Activated CD8-positive, alpha-beta memory T cell treated with anti-CD3 and anti-CD28 coated beads for 48 hours (primary cell): ENCODE results near the gene CCNYL1.
"Not testable (repeated sequence)": the region's sequence is repeated elsewhere in the genome, so short reads cannot be mapped to it uniquely, and the experiment has no call there.

Experiments used
- DNase-seq, 3 experiments: peaks; one replicate each; pipeline ENCODE4 v3.0.0-alpha.2; 2020; ENCODE audit warnings: low read depth in 2 of 3, low spot score in 2 of 3

CCNYL1 gene

DNA sequence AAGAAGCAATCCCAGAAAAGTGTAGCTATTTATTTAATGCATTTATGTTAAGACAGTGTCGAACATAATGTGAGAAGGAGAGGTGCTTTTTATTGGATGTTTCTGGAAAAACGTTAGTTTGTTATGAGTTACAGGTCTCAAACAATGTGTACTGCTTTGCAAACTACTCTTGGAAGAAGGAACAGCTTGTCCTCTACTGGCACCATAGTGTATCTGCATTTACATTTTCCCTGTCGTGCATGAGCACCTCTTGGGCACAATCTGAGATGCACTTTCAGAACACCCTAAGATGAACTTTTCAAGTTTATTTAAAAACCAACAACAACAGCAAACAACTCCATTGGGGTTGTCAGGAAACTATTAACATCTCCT lies 22.8 kb downstream of the CCNYL1 start:
- DNase-seq = no peak

- no peak for DNase-seq
These were observed 23.4 kb downstream of the CCNYL1 start for GRCh38 chr2:207734636-207735512.

GRCh38 chr2:207735513-207735859 lies 24.0 kb downstream of the CCNYL1 start:
- DNase-seq = not testable (repeated sequence)

DNA sequence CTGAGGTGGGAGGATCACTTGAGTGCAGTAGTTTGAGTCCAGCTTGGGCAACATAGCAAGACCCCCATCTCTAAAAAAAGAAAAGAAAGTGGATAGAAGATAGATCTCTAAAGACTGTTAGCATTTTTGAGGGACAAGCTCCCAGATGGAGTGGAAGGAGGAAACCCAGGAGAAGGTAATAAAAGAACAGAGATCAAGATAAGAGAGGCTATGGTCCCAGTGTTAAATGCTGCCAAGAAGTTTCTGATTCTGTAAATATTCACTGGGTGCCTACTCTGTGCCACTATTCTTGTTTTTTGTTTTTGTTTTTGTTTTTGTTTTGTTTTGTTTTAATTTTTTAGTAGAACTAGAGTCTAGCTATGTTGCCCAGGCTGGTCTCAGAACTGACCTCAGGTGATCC lies 32.1 kb downstream of the CCNYL1 start:
- no peak for DNase-seq

DNA sequence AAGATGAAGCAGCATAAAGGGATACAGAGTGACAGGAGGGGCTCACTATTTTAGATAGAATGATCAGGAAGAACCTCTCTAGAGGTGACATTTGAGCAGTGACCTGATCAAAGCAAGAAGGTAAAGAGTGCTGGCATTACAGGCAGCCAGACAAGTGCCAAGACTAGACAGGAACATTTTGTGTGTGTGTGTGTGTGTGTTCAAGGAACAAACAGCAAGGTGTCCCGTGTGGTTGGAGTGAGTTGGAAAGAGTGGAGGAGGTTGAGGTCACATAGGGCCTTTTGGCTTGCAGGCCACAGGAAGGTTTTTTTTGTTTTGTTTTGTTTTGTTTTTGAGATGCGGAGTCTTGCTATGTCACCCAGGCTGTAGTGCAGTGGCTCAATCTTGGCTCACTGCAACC lies 32.6 kb downstream of the CCNYL1 start:
- DNase-seq = no peak

DNA sequence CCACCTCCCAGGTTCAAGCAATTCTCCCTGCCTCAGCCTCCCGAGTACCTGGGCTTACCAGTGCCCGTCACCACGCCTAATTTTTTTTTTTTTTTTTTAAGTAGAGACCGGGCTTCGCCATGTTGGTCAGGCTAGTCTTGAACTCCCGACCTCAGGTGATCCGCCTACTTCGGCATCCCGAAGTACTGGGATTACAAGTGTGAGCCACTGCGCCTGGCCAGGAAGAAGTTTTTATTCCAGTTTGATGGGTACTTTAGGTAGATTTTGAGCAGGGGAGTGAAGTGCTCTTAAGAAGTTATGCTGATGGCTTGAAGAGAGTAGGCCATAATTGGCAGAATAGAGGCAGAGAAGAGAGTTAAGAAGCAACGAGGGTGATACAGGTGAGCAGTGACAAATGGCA lies 33.0 kb downstream of the CCNYL1 start:
- DNase-seq = no peak

DNA sequence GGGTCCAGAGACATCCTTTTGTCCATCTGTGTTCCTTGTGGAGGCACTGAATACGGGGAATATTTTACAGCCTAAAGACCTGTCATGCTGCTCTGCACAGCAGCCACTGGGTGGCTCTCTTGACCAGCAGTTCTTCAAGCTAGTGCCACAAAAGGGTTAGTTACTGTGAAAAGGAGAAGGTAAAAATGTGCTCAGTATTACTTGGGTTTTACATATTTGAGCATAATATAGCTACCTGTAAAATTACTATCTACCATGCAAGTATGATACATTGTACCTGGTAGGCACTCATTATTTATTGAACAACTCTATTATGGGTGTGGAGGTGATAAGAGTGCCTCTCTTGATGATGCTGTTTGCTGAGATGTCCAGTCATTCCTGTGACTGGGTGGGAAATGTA lies 34.7 kb downstream of the CCNYL1 start:
- no peak for DNase-seq

- DNase-seq = no peak
These were observed 36.5 kb downstream of the CCNYL1 start for GRCh38 chr2:207747653-207748560.

DNA sequence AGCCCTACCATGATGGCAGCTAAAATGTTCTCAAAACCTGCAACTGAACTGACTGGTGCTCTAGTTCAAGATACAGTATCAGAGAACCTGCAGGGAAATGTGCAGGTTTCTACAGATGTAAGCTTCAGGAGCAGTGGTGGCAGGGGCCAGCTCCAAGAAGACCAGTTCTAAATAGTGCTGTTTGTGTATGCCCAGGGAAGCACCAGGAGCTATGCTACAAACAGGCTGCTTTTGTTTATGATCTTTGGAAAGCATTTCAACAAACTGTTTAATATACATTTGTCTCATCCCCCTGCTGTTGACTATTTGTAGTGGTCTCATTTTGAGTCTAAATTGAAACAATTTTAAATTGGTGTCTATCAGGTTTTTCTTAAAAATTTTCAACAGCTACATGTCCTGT lies 37.6 kb downstream of the CCNYL1 start:
- no peak for DNase-seq

DNA sequence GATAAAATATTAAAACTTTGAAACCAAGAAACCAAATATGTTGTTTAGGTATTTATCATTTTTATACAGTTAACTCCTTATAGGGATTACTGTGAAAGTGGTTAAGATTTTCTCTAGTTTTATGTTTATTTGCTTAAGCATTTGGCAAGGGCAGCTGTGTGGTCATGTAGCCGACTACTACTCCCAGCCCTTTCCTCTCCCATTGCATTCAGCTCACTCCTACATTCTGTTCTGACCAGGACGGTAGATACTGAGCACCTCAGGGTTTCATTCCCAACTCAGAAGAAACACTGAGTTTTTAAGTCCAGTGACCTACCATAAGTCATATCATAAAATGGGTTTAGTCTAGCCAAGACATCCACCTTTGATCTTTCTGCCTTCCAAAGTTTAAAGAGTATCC lies 38.4 kb downstream of the CCNYL1 start:
- DNase-seq = no peak

- no peak for DNase-seq
These were observed 38.9 kb downstream of the CCNYL1 start for GRCh38 chr2:207750345-207750744.

DNA sequence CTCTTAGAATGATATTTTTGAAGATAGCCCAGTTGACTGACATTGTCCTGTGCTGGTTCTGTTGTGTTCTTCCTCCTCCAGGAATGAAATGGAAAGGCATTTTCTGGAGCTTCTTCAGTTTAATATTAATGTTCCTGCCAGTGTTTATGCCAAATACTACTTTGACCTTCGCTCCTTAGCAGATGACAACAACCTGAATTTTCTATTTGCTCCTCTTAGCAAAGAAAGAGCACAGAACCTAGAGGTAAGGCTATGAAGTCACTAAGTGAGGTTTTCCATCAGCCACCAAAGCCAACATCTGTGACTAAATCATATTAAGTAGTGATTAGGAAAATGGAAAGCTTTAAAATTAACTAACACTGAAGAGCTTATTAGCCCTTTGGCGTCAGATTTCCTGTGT lies 39.4 kb downstream of the CCNYL1 start:
- no peak for DNase-seq

DNA sequence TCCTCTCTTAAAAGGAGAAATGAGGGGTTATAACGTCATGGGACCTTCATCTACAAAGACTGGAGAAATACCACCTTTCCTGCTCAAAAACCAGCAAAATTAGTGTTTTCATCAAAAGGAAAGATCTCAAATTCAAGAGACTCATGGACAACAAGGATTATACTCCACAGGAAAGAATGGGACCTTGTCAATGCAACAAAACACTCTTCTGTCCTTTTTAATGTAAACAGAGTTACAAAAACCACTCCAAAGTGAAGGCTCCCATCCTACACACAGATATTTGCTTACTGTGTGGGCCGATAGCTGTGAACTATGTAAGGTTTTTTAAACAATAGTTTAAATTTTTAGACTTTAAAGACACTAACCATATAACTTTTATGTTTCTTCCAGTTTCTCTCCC lies 42.2 kb downstream of the CCNYL1 start:
- DNase-seq = not testable (repeated sequence)

GRCh38 chr2:207754498-207755383 lies 43.3 kb downstream of the CCNYL1 start:
- no peak for DNase-seq

DNA sequence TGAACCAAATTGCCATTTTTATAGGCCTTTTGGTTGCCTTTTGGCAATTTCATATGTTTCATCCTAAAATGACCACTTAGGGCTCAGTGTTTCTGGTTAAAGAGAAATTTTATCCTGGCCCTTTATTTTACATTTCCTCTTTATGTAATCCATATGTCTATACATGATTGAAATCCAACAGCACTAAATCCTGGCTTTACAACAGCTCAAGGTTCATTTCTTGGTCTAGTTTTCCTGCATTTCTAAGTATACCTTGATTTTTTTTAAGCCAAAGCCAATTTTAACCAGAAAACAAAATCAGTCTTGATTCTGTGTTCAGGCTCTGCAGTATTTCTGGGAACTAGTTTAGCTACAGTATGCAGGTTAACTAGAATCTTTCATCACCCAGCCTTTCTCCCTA lies 46.6 kb downstream of the CCNYL1 start:
- no peak for DNase-seq

- no peak for DNase-seq
These were observed 48.5 kb downstream of the CCNYL1 start for GRCh38 chr2:207759890-207760289.

DNA sequence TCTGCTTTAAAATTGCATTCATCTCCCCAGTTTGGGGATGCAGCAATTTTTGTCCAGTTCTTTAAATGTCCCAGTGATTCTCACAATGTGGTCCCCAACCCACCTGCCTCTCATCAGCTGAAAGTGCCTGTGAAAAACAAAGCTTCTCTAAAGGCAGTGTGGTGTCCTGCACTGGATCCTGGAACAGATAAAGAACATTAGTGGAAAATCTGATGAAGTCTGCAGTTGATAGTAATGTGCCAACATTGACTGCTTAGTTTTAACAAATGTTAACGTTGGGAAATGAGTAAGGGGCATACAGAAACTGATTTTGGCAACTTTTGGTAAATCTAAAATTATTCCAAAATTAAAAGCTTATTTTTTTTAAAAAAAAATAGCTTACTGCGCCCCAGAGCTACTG lies 49.0 kb downstream of the CCNYL1 start:
- no peak for DNase-seq

- DNase-seq = not testable (repeated sequence)
These were observed 50.0 kb downstream of the CCNYL1 start for GRCh38 chr2:207761426-207761825.

DNA sequence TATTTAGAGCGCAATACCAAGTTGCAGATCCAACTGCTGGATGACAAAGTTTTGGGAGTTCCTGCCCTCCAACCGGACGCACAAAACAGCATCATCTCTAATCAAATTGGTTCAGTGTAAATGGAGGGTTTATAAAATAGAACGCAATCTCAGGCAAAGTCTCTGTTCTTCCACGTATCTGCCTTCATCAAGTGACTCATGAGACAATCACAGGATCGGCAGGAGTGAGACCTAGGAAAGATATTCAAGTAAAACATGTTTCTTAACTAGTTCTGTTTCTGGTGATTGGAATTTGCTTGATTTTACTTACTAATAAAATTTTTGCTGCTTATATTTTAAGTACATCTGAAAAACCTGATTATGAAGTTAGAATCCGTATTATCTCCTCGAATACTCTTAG lies 50.7 kb downstream of the CCNYL1 start:
- DNase-seq = no peak

DNA sequence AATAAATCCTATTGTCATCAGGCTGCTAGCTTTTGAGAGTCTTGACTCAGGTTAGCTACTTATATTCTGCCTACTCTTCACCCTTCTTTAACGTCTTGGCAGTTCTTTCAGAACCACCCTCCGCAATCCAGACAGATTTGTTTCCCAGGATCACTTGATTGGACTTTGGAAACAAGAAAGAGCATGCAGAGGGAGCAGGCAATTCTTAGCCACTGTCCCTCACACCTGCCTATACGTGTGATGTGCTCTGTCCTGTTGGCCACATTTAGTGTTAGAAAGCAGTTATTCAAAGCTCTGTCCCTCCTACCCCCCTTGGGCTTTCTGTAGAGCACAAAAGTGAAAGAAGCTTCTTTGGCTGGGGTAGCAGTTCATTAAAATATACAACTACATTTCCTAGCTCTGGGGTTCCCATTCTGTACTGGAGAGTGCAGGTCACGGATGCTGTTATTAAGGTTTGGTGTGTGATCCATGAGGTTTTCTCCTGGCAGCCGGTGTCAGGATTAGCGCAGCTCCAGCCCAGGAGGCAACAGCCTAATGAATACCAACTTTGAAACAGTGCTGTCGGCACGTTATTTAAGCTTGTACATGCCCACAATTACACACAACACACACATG lies 52.0 kb downstream of the CCNYL1 start:
- DNase-seq = no peak

DNA sequence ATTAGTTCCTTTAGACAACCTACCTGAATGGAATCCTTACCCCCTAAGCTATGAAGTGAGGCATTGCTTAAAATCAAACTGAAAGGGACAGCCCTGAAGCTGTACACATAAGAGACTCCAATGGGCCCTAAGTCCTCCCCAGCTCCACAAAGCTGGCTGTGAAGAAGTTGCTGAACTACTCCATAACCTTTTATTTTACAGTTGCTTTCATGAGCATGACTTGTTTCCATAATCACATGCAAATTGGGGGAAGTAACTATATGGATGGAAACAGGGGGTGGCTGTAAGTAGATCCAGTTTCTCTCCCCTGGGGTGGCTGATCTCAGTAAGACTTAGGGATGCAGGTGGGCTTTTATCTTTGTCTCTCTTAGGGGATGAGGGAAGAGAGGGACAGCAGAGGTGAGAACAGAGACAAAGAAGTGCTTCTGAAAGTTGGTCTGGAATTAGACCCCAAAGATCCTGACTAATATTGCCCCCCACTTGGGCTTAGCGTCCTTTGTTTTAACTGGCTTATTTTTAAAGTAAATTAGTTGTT lies 52.7 kb downstream of the CCNYL1 start:
- no peak for DNase-seq
